ENCODE data around the gene CSNK2B. TPM values are rescaled to one million over a fixed set of nuclear protein-coding genes. Genes with fewer than 3 reads are reported as not detected.

CSNK2B gene
- total RNA-seq, 2 experiments from 2014 or later: 233 to 250 TPM

- ChIA-PET POLR2A (interaction anchor here (1.7 to 6.8 kb wide), 2 partner anchors 9 to 48 kb away, joined by 5 to 109 read pairs; partner anchors contain the start of genes ABHD16A, CSNK2B and GPANK1), CTCF (interaction anchor here (1.1 kb wide), 1 partner anchor 174 kb away, joined by 5 read pairs; no protein-coding TSS in a partner anchor)
- Mint-ChIP-seq H3K9me3 (ENCODE audit: insufficient read depth) (no peaks in the 10 kb centered on the region), H3K36me3 (ENCODE audit: low read depth) (peaks cover 63% of the 10 kb centered on the region), H3K4me3 (no peak within 1 kb of the TSS), H3K27ac (peak within 1 kb of the TSS; percentile 54), H3K4me1 (ENCODE audit: low read depth) (peaks cover 70% of the 10 kb centered on the region), H3K27me3 (ENCODE audit: low read depth) (no peaks in the 10 kb centered on the region)
- DNase-seq (no peak), ATAC-seq (no peak)
Observed at GRCh38 chr6:31655349-31656237, 10.3 kb upstream of the CSNK2B start, which contains the start of gene APOM. TSS of gene APOM (plus strand) at chr6:31655894. CDS start at chr6:31655967, 73 bp downstream.

- H3K4me1 Mint-ChIP-seq (ENCODE audit: low read depth): peaks cover 78% of the 10 kb centered on the region
- H3K36me3 Mint-ChIP-seq (ENCODE audit: low read depth): peaks cover 69% of the 10 kb centered on the region
- ChIA-PET POLR2A (interaction anchor here (0.8 to 6.8 kb wide), 4 partner anchors 7 to 81 kb away, joined by 3 to 109 read pairs (median 3); partner anchors contain the start of genes CSNK2B and GPANK1), CTCF (interaction anchor here (1.2 to 1.4 kb wide), 3 partner anchors 61 to 173 kb away, joined by 3 to 5 read pairs (median 4); no protein-coding TSS in a partner anchor)
- DNase-seq: peak; percentile 73
- peak overlapping the region; percentile 91 for H3K4me3 Mint-ChIP-seq
- H3K27me3 Mint-ChIP-seq (ENCODE audit: low read depth): no peaks in the 10 kb centered on the region
- ATAC-seq: no peak
- peak overlapping the region; percentile 89 for H3K27ac Mint-ChIP-seq
- no peaks in the 10 kb centered on the region for H3K9me3 Mint-ChIP-seq (ENCODE audit: insufficient read depth)
Observed at GRCh38 chr6:31657406-31658157, 8.3 kb upstream of the CSNK2B start.

- CTCF ChIA-PET: interaction anchor here (1.3 to 1.4 kb wide), 2 partner anchors 62 to 172 kb away, joined by 3 to 4 read pairs; no protein-coding TSS in a partner anchor
- Mint-ChIP-seq H3K27ac (peak overlapping the region; percentile 89), H3K36me3 (ENCODE audit: low read depth) (peaks cover 71% of the 10 kb centered on the region), H3K4me1 (ENCODE audit: low read depth) (peaks cover 80% of the 10 kb centered on the region), H3K27me3 (ENCODE audit: low read depth) (no peaks in the 10 kb centered on the region), H3K4me3 (peak overlapping the region; percentile 91), H3K9me3 (ENCODE audit: insufficient read depth) (no peaks in the 10 kb centered on the region)
- DNase-seq: no peak
- POLR2A ChIA-PET: interaction anchor here (0.8 to 1.1 kb wide), 2 partner anchors 13 to 82 kb away, joined by 3 read pairs; no protein-coding TSS in a partner anchor
- ATAC-seq: no peak
Observed at GRCh38 chr6:31658158-31658688, 7.7 kb upstream of the CSNK2B start.

GRCh38 chr6:31658983-31659648 lies 6.8 kb upstream of the CSNK2B start:
- DNase-seq (no peak), ATAC-seq (no peak)
- Mint-ChIP-seq H3K4me1 (ENCODE audit: low read depth) (peaks cover 85% of the 10 kb centered on the region), H3K27ac (peak overlapping the region; percentile 88), H3K4me3 (peak overlapping the region; percentile 91), H3K9me3 (ENCODE audit: insufficient read depth) (no peaks in the 10 kb centered on the region), H3K36me3 (ENCODE audit: low read depth) (peaks cover 80% of the 10 kb centered on the region), H3K27me3 (ENCODE audit: low read depth) (no peaks in the 10 kb centered on the region)
- ChIA-PET CTCF (no interaction called here), POLR2A (interaction anchor here (1.5 kb wide), 1 partner anchor 79 kb away, joined by 5 read pairs; no protein-coding TSS in a partner anchor)

GRCh38 chr6:31659649-31660380 lies 6.1 kb upstream of the CSNK2B start:
- Mint-ChIP-seq H3K27ac (peak overlapping the region; percentile 88), H3K4me3 (peak overlapping the region; percentile 91), H3K27me3 (ENCODE audit: low read depth) (no peaks in the 10 kb centered on the region), H3K4me1 (ENCODE audit: low read depth) (peaks cover 90% of the 10 kb centered on the region), H3K36me3 (ENCODE audit: low read depth) (peaks cover 87% of the 10 kb centered on the region), H3K9me3 (ENCODE audit: insufficient read depth) (no peaks in the 10 kb centered on the region)
- DNase-seq: peak; percentile 61
- POLR2A ChIA-PET: interaction anchor here (0.9 to 2.6 kb wide), 7 partner anchors 7 to 118 kb away, joined by 3 to 34 read pairs (median 6); partner anchors contain the start of genes ABHD16A, BAG6, CLIC1 and DDX39B
- CTCF ChIA-PET: interaction anchor here (0.8 to 2.6 kb wide), 3 partner anchors 61 to 80 kb away, joined by 3 to 6 read pairs (median 3); partner anchors contain the start of gene MSH5
- ATAC-seq: peak; percentile 43

- CTCF ChIA-PET: interaction anchor here (0.8 to 2.6 kb wide), 6 partner anchors 8 to 262 kb away, joined by 3 to 6 read pairs (median 4); partner anchors contain the start of genes BAG6 and MSH5
- H3K27ac Mint-ChIP-seq: peak within 1 kb of the TSS; percentile 88
- ATAC-seq: peak; percentile 74
- peak within 1 kb of the TSS; percentile 91 for H3K4me3 Mint-ChIP-seq
- H3K9me3 Mint-ChIP-seq (ENCODE audit: insufficient read depth): no peaks in the 10 kb centered on the region
- H3K4me1 Mint-ChIP-seq (ENCODE audit: low read depth): peaks cover 85% of the 10 kb centered on the region
- peaks cover 82% of the 10 kb centered on the region for H3K36me3 Mint-ChIP-seq (ENCODE audit: low read depth)
- peak; percentile 85 for DNase-seq
- no peaks in the 10 kb centered on the region for H3K27me3 Mint-ChIP-seq (ENCODE audit: low read depth)
- POLR2A ChIA-PET: interaction anchor here (0.6 to 2.6 kb wide), 14 partner anchors 8 to 959 kb away, joined by 3 to 34 read pairs (median 3); partner anchors contain the start of genes ABHD16A, BAG6, CLIC1 and DDX39B
Observed at GRCh38 chr6:31660381-31661261, 5.3 kb upstream of the CSNK2B start, which contains the start of gene C6orf47. TSS of gene C6orf47 (minus strand) at chr6:31660778. CDS start at chr6:31659947, 831 bp downstream.

GRCh38 chr6:31661262-31662123 lies 4.4 kb upstream of the CSNK2B start:
- POLR2A ChIA-PET: interaction anchor here (0.6 to 2.6 kb wide), 11 partner anchors 9 to 960 kb away, joined by 3 to 34 read pairs (median 4); partner anchors contain the start of genes ABHD16A, BAG6, CLIC1 and DDX39B
- DNase-seq (no peak), ATAC-seq (no peak)
- Mint-ChIP-seq H3K9me3 (ENCODE audit: insufficient read depth) (no peaks in the 10 kb centered on the region), H3K27me3 (ENCODE audit: low read depth) (no peaks in the 10 kb centered on the region), H3K4me3 (peak overlapping the region; percentile 91), H3K27ac (peak overlapping the region; percentile 86), H3K36me3 (ENCODE audit: low read depth) (peaks cover 81% of the 10 kb centered on the region), H3K4me1 (ENCODE audit: low read depth) (peaks cover 80% of the 10 kb centered on the region)
- CTCF ChIA-PET: interaction anchor here (1.0 to 2.6 kb wide), 5 partner anchors 8 to 262 kb away, joined by 3 to 6 read pairs (median 4); partner anchors contain the start of gene BAG6

GRCh38 chr6:31662124-31662723 lies 3.7 kb upstream of the CSNK2B start:
- no peak for ATAC-seq
- no peak for DNase-seq
- H3K9me3 Mint-ChIP-seq (ENCODE audit: insufficient read depth): no peaks in the 10 kb centered on the region
- H3K36me3 Mint-ChIP-seq (ENCODE audit: low read depth): peaks cover 81% of the 10 kb centered on the region
- H3K4me1 Mint-ChIP-seq (ENCODE audit: low read depth): peaks cover 80% of the 10 kb centered on the region
- H3K27me3 Mint-ChIP-seq (ENCODE audit: low read depth): no peaks in the 10 kb centered on the region
- peak overlapping the region; percentile 55 for H3K4me3 Mint-ChIP-seq
- H3K27ac Mint-ChIP-seq: peak overlapping the region; percentile 58
- ChIA-PET CTCF (interaction anchor here (1.1 to 4.5 kb wide), 5 partner anchors 9 to 261 kb away, joined by 3 to 34 read pairs (median 6); partner anchors contain the start of gene BAG6), POLR2A (interaction anchor here (2.3 to 2.6 kb wide), 2 partner anchors 10 to 76 kb away, joined by 15 to 34 read pairs; partner anchors contain the start of genes BAG6, CLIC1 and MSH5)

Data from activated CD8-positive, alpha-beta T cell treated with anti-CD3 and anti-CD28 coated beads, Interleukin-2, amount 10 ng/mL, durations not matched to agents 7 days and 5 days (primary cell).